SK-N-MC (cell line): Measurements from ENCODE around the gene IST1.

Source experiments
- EZH2 ChIP-seq: fragments of 200-600 bp; sonication (generic); IDR thresholded peaks from one replicate; pipeline ENCODE4 v1.6.1; 2017; ENCODE audit warnings: antibody characterized with exemption
- FOXP2 ChIP-seq: optimal IDR thresholded peaks from 2 replicates; pipeline ENCODE3; 2011; ENCODE audit warnings: mild to moderate bottlenecking, moderate library complexity; ENCODE audit not compliant: insufficient read depth; ENCODE audit errors: extremely low read length, control extremely low read depth
- POLR2AphosphoS5 ChIP-seq: IDR thresholded peaks from 2 replicates; pipeline ENCODE4 v1.6.1; 2012; ENCODE audit warnings: mild to moderate bottlenecking, low read depth, low read length, borderline replicate concordance

DNA sequence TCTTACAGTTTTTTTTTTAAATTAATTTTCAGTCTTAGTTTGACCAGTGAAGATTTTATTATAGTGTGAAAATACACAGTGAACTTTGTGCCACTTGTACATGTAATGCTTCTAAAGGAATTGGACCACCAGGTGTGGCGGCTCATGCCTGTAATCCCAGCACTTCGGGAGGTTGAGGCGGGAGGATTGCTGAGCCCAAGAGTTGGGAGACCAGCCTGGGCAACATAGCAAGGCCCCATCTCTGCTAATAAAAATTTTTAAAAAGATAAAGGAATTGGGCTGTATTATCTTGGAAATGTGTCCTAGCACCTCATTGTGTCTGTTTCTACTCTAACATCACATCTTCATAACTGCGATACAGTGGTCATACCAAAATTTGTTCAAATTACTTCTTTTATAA lies 3.8 kb downstream of the IST1 start:
- TF ChIP-seq EZH2 (no peak), POLR2AphosphoS5 (no peak), FOXP2 (no peak)
